Measurements from ENCODE around the gene PCGF5.

Gene PCGF5

DNA sequence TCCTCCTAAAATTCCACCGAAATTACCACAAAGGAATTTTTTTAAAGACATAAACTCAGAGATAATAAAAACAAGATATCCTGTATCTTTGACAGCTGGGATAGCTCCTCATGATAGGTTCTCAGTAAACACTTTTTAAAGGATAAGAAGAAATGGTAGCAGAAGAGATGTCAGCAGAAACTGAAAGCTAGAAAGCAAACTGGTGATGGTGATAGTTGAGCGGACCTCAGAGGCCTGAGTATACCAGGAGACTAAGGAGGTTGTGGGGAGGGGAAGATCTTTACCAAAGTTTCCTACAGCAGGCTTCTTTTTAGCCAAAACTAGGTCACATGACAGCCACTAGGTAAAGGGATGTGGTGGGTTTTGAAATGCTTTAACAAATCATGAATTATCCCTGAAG lies 22.5 kb downstream of the PCGF5 start:
- Histone ChIP-seq H3K79me2 (ENCODE audit: control insufficient read depth, low read length) (no peaks in the 10 kb centered on the region), H3K4me3 (ENCODE audit: low read length) (no peak overlapping the region), H3K4me1 (ENCODE audit: control insufficient read depth, low read length) (peaks cover 8% of the 10 kb centered on the region), H3K4me2 (ENCODE audit: low read length) (no peak overlapping the region), H3F3A (ENCODE audit: control insufficient read depth, insufficient read depth) (no peaks in the 10 kb centered on the region), H3K9me2 (replicated peaks; ENCODE audit: control insufficient read depth, low read length) (no peaks in the 10 kb centered on the region), H3K27ac (ENCODE audit: low read depth, low read length) (no peak overlapping the region), H3K36me3 (ENCODE audit: control insufficient read depth, low read length) (no peaks in the 10 kb centered on the region), H4K20me1 (ENCODE audit: control insufficient read depth, insufficient read depth, low read depth, low read length) (no peaks in the 10 kb centered on the region), H3K9me3 (ENCODE audit: control insufficient read depth, insufficient read depth, low read length) (no peaks in the 10 kb centered on the region), H3K27me3 (ENCODE audit: control insufficient read depth, low read length) (no peaks in the 10 kb centered on the region)
- TF ChIP-seq, protein P1, sequence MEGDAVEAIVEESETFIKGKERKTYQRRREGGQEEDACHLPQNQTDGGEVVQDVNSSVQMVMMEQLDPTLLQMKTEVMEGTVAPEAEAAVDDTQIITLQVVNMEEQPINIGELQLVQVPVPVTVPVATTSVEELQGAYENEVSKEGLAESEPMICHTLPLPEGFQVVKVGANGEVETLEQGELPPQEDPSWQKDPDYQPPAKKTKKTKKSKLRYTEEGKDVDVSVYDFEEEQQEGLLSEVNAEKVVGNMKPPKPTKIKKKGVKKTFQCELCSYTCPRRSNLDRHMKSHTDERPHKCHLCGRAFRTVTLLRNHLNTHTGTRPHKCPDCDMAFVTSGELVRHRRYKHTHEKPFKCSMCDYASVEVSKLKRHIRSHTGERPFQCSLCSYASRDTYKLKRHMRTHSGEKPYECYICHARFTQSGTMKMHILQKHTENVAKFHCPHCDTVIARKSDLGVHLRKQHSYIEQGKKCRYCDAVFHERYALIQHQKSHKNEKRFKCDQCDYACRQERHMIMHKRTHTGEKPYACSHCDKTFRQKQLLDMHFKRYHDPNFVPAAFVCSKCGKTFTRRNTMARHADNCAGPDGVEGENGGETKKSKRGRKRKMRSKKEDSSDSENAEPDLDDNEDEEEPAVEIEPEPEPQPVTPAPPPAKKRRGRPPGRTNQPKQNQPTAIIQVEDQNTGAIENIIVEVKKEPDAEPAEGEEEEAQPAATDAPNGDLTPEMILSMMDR (IDR thresholded peaks at IDR 0.05; ENCODE audit: low read depth, low read length, poor library complexity, severe bottlenecking): no peak
- no peak for TF ChIP-seq EZH2phosphoT487 (IDR thresholded peaks at IDR 0.05; ENCODE audit: borderline replicate concordance, low read length)

DNA sequence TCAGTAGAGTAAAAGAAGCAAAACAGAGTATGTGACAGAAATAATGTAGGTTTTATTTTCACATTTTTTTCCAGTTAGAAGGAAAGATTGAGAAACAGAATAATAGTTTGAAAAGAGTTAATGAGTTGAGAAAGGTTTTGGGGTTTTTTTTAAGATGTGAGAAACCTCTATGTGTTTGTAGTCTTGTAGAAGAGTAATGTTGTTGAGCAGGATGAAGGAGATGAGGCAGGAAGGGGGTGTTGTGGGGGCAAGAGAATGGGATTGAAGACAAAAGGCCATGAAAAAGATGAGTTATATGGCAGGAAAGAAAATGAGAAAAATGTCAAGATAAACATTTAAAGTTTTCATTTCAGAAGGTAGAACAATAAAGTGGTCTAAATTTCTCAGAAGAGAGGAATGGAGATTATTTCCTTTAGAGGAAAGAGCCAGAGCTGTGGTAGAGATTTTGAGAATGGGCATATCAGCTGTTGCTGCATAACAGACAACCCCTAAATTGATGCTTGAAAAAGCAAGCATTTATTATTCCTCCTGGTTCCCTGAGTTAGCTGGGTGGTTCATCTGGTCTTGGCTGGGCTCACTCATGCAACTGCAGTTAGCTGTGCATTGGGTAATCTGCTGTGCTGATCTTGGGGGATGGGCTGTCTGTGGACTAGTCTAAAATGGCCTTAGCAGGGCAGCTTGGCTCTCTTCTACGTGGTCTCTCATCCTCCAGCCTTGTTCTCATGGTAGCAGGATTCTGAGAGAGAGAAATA lies 27.1 kb downstream of the PCGF5 start:
- H3K27me3 ChIP-seq (ENCODE audit: control insufficient read depth, low read length): no peaks in the 10 kb centered on the region
- H3K79me2 ChIP-seq (ENCODE audit: control insufficient read depth, low read length): no peaks in the 10 kb centered on the region
- no peaks in the 10 kb centered on the region for H3K9me3 ChIP-seq (ENCODE audit: control insufficient read depth, insufficient read depth, low read length)
- H3K27ac ChIP-seq (ENCODE audit: low read depth, low read length): no peak overlapping the region
- H3K4me2 ChIP-seq (ENCODE audit: low read length): no peak overlapping the region
- H3K4me3 ChIP-seq (ENCODE audit: low read length): no peak overlapping the region
- peaks cover 8% of the 10 kb centered on the region for H3K4me1 ChIP-seq (ENCODE audit: control insufficient read depth, low read length)
- H3K9me2 ChIP-seq (replicated peaks; ENCODE audit: control insufficient read depth, low read length): no peaks in the 10 kb centered on the region
- H3K36me3 ChIP-seq (ENCODE audit: control insufficient read depth, low read length): peaks cover 9% of the 10 kb centered on the region
- no peak for TF ChIP-seq EZH2phosphoT487 (IDR thresholded peaks at IDR 0.05; ENCODE audit: borderline replicate concordance, low read length)
- TF ChIP-seq, protein P1 (IDR thresholded peaks at IDR 0.05; ENCODE audit: low read depth, low read length, poor library complexity, severe bottlenecking): no peak
- no peaks in the 10 kb centered on the region for H3F3A ChIP-seq (ENCODE audit: control insufficient read depth, insufficient read depth)
- H4K20me1 ChIP-seq (ENCODE audit: control insufficient read depth, insufficient read depth, low read depth, low read length): no peaks in the 10 kb centered on the region

DNA sequence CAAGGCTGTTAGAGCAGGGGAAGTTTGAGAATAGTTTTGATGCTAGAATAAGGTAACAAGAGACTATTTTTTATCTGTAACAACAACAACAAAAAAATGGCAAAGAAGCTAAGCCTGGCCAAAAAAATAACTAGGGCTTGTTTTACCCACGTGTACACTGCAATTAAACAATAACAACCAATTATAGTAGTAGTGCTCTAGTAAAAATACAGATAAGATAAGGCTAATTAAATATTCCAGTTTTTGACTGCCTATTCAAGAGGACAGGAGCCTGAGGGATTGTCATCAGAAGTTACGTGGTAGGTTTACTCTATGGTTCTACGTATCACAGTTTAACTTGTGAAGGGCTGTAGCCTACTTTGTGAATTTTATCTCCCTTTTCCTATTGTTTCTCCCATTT lies 29.2 kb downstream of the PCGF5 start:
- no peaks in the 10 kb centered on the region for H4K20me1 ChIP-seq (ENCODE audit: control insufficient read depth, insufficient read depth, low read depth, low read length)
- H3K27ac ChIP-seq (ENCODE audit: low read depth, low read length): no peak overlapping the region
- H3K4me3 ChIP-seq (ENCODE audit: low read length): no peak overlapping the region
- H3K4me2 ChIP-seq (ENCODE audit: low read length): no peak overlapping the region
- H3K9me2 ChIP-seq (replicated peaks; ENCODE audit: control insufficient read depth, low read length): no peaks in the 10 kb centered on the region
- H3F3A ChIP-seq (ENCODE audit: control insufficient read depth, insufficient read depth): no peaks in the 10 kb centered on the region
- H3K9me3 ChIP-seq (ENCODE audit: control insufficient read depth, insufficient read depth, low read length): no peaks in the 10 kb centered on the region
- no peaks in the 10 kb centered on the region for H3K27me3 ChIP-seq (ENCODE audit: control insufficient read depth, low read length)
- peaks cover 8% of the 10 kb centered on the region for H3K4me1 ChIP-seq (ENCODE audit: control insufficient read depth, low read length)
- no peaks in the 10 kb centered on the region for H3K79me2 ChIP-seq (ENCODE audit: control insufficient read depth, low read length)
- no peak for TF ChIP-seq EZH2phosphoT487 (IDR thresholded peaks at IDR 0.05; ENCODE audit: borderline replicate concordance, low read length)
- TF ChIP-seq, protein P1 (IDR thresholded peaks at IDR 0.05; ENCODE audit: low read depth, low read length, poor library complexity, severe bottlenecking): no peak
- H3K36me3 ChIP-seq (ENCODE audit: control insufficient read depth, low read length): peaks cover 30% of the 10 kb centered on the region

Measured in DOHH2 (cell line).